Ovary (tissue), 9 donors: ENCODE data around the gene SPECC1. TPM values are rescaled to one million over a fixed set of nuclear protein-coding genes. Genes with fewer than 3 reads are reported as not detected.

Source experiments
- DNase-seq, 5 donors: peaks; one replicate each; pipeline ENCODE4 v3.0.0-alpha.2; 2019 to 2020
- H3K27ac ChIP-seq, 2 donors: fragments of 200-600 bp; one replicate each; pipeline versions ENCODE4 v1.5.1 to v1.8.0; 2019 to 2022
- H3K27me3 ChIP-seq: fragments of 200-600 bp; one replicate; pipeline ENCODE4 v1.8.0; 2022
- H3K36me3 ChIP-seq: fragments of 200-600 bp; sonication (generic); one replicate; pipeline ENCODE4 v1.5.1; 2019
- H3K4me1 ChIP-seq: one replicate; pipeline ENCODE4 v1.8.1; 2013; ENCODE audit warnings: mild to moderate bottlenecking, moderate library complexity; ENCODE audit not compliant: insufficient read depth
- H3K4me3 ChIP-seq: fragments of 200-600 bp; sonication (generic); one replicate; pipeline ENCODE4 v1.5.1; 2017
- H3K9me3 ChIP-seq, 2 donors: fragments of 200-600 bp in 1 of 2; sonication (generic) in 1 of 2; one replicate each; pipeline versions ENCODE4 v1.5.1 to v1.8.1; 2013 to 2019; ENCODE audit warnings: mild to moderate bottlenecking in 1 of 2, moderate library complexity in 1 of 2
- CTCF ChIP-seq, 3 donors: fragments of 450-650 bp in 2 of 3; fragments of 200-600 bp in 1 of 3; IDR thresholded peaks; one replicate each; pipeline versions ENCODE4 v1.5.1 to v1.8.0; 2016 to 2022; ENCODE audit warnings: antibody characterized with exemption in 3 of 3, mild to moderate bottlenecking in 1 of 3
- EP300 ChIP-seq: sonication (generic); formaldehyde crosslinking; IDR thresholded peaks from one replicate; pipeline ENCODE4 v1.6.1; 2017; ENCODE audit warnings: antibody characterized with exemption
- POLR2A ChIP-seq: fragments of 450-650 bp; IDR thresholded peaks from one replicate; pipeline ENCODE4 v1.6.1; 2017; ENCODE audit warnings: antibody characterized with exemption, mild to moderate bottlenecking, moderate library complexity
- WGBS, 3 donors: extraction: QIAGEN DNeasy Blood & Tissue Kit in 1 of 3; methylation state at CpG; one replicate each; pipeline versions ENCODE4 v1.1.5 to v1.1.7; 2013 to 2017; 5-methylcytosine and 5-hydroxymethylcytosine counted together
- intact Hi-C, 4 donors: fragments of 100-400 bp; cut with DNase I; formaldehyde crosslinking; loops; one replicate each; pipeline versions ENCODE4 v1.11.0 to v1.15.1; 2022 to 2023
- polyA plus RNA-seq, 2 donors: library from polyadenylated mRNA; stranded (reverse); fragments of 200-250 nt in 1 of 2; fragments of 350-450 nt in 1 of 2; fragmentation: Illumina TruSeq in 1 of 2; extraction: RNeasy Lipid Tissue Mini Kit (QIAGEN cat#74804) in 1 of 2; gene quantifications; one replicate each; pipeline ENCODE4 v1.2.3, GENCODE V29; 2013 to 2014
- total RNA-seq, 7 donors: library from RNA; depleted of rRNA in 2 of 7; stranded (reverse); fragments of >200 nt in 2 of 7; fragmentation: NEBNext Ultra II Directional in 3 of 7; extraction: Animal tissue kit (Norgen Biotek cat#: 25700) in 3 of 7; gene quantifications; one replicate each; pipeline versions ENCODE4 v1.1.0 to v1.2.4, GENCODE V29; 2016 to 2023
- donor health status: DM: no; HTN: no; CAD: no; lungs with moderate emphysema.
- donor health status: DM: no; HTN: no; CAD: no.
- donor health status: Bipolar disorder and iron deficiency.
- donor health status: DM: yes; HTN: yes; CAD: no.
- donor health status: DM: no; HTN: no; CAD: no.
- donor health status: DM: yes; HTN: yes; CAD: no.

SPECC1 gene
- total and polyA plus RNA-seq, 9 donors: 34.7 to 86.5 (median 66.1) TPM

- H3K36me3 ChIP-seq: no peaks in the 10 kb centered on the region
- WGBS, 3 donors: 88 to 100% (median 95%) methylated on average over 1 of the region's 1 CpG
- H3K27me3 ChIP-seq: no peaks in the 10 kb centered on the region
- no peak overlapping the region for H3K4me3 ChIP-seq
- peaks cover 3% of the 10 kb centered on the region for H3K4me1 ChIP-seq
- TF ChIP-seq EP300: no peak
- no peak for TF ChIP-seq CTCF (IDR thresholded peaks at IDR 0.05)
- TF ChIP-seq POLR2A: no peak
- no peak for DNase-seq
- intact Hi-C loops: no loop called here
- no peaks in the 10 kb centered on the region for H3K9me3 ChIP-seq
- H3K27ac ChIP-seq: no peak overlapping the region
Measured at GRCh38 chr17:20307326-20307910, 298.3 kb downstream of the SPECC1 start.

DNA sequence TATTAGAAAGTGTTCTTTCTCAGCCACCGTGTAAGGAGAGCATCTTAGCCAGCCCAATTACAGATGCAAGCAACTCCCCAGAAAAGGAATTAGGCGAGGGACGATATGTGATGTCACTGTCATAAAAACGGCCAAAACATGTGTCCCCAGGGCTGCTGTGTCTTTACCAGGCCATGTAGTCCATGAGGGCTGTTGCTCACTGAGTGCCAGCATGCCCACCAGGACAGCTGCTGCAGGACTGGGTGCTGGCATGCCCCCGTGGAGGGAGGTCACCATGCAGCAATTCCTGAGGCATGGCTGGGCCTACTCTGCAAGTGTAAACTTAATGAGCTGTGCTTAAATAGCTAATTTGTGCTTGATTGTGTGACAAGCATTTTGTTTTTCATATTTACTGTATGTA, 301.3 kb downstream of the SPECC1 start:
- intact Hi-C loops: loop anchor here in 3 of 4 donors (10.0 kb wide), 3 partner anchors 76 to 306 kb away; partner anchors contain the start of gene SPECC1 (in 1 of the 3)
- no peak for DNase-seq
- H3K4me1 ChIP-seq: peaks cover 3% of the 10 kb centered on the region
- no peaks in the 10 kb centered on the region for H3K9me3 ChIP-seq
- H3K27ac ChIP-seq: no peak overlapping the region
- H3K4me3 ChIP-seq: no peak overlapping the region
- WGBS, 3 donors: 89 to 94% (median 91%) methylated on average over 5 of the region's 5 CpGs
- TF ChIP-seq POLR2A: no peak
- TF ChIP-seq CTCF (IDR thresholded peaks at IDR 0.05): no peak
- TF ChIP-seq EP300: no peak
- H3K36me3 ChIP-seq: no peaks in the 10 kb centered on the region
- no peaks in the 10 kb centered on the region for H3K27me3 ChIP-seq

GRCh38 chr17:20313306-20313705, 304.1 kb downstream of the SPECC1 start:
- no peaks in the 10 kb centered on the region for H3K36me3 ChIP-seq
- no peak overlapping the region for H3K27ac ChIP-seq
- no peak overlapping the region for H3K4me3 ChIP-seq
- no peak for TF ChIP-seq CTCF (IDR thresholded peaks at IDR 0.05)
- TF ChIP-seq POLR2A: no peak
- TF ChIP-seq EP300: no peak
- WGBS, 3 donors: 42 to 53% (median 46%) methylated on average over 10 of the region's 10 CpGs
- no peaks in the 10 kb centered on the region for H3K9me3 ChIP-seq
- H3K27me3 ChIP-seq: no peaks in the 10 kb centered on the region
- intact Hi-C loops: loop anchor here in 3 of 4 donors (10.0 kb wide), 3 partner anchors 79 to 309 kb away; partner anchors contain the start of gene SPECC1 (in 1 of the 3)
- peaks cover 3% of the 10 kb centered on the region for H3K4me1 ChIP-seq
- no peak for DNase-seq

DNA sequence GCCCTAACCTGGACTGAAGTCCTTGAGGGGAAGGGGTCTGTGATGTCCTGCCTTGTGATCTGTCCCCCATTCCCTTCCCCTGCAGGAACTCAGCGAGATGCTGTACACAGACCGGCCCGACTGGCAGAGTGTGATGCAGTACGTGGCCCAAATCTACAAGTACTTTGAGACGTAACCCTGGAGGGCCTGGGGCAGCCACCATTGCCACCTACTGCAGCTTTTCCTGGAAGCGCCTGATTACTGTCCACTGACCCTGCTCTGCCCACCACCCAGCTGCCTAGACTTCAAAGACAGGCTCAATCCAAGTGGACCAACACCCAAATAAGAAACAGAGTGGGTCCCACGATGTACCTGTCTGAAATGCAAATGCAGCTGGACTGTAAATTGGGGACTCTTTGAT, 304.7 kb downstream of the SPECC1 start:
- Histone ChIP-seq H3K4me1 (peaks cover 3% of the 10 kb centered on the region), H3K9me3 (no peaks in the 10 kb centered on the region), H3K27me3 (no peaks in the 10 kb centered on the region), H3K4me3 (no peak overlapping the region), H3K36me3 (no peaks in the 10 kb centered on the region), H3K27ac (no peak overlapping the region)
- WGBS, 3 donors: 63 to 83% (median 68%) methylated on average over 7 of the region's 7 CpGs
- DNase-seq: no peak
- intact Hi-C loops: loop anchor here in 3 of 4 donors (10.0 kb wide), 3 partner anchors 79 to 309 kb away; partner anchors contain the start of gene SPECC1 (in 1 of the 3)
- TF ChIP-seq POLR2A (no peak), CTCF (IDR thresholded peaks at IDR 0.05) (no peak), EP300 (no peak)
